HCT116 (cell line): Measurements from ENCODE around the gene NTHL1. TPM values are rescaled to one million over a fixed set of nuclear protein-coding genes. Genes with fewer than 3 reads are reported as not detected.
A peak's percentile ranks its signal among the peaks of the same experiment; 100 is the strongest.

Experiments
- ATAC-seq: fragments of 200-7000 bp; cut with Tn5 transposase; 2 replicates; pipeline ENCODE4 v1.9.1; 2020; ENCODE audit warnings: mild to moderate bottlenecking, moderate library complexity
- Bru-seq: library from RNA; stranded (reverse); fragments of 400-500 nt; gene quantifications from one replicate; lab custom pipeline; 2021; lab: Mats Ljungman, UMichigan
- BruChase-seq, 2 experiments: library from RNA; stranded (reverse); fragments of 400-500 nt; gene quantifications; one replicate each; lab custom pipeline; 2021; lab: Mats Ljungman, UMichigan
- BruUV-seq: library from RNA; stranded (reverse); fragments of 400-500 nt; replicated peaks from 2 replicates; lab custom pipeline; 2021; lab: Mats Ljungman, UMichigan
- CTCF ChIA-PET: fragments of 300-600 bp; sonication (Branson Sonifier 250); formaldehyde crosslinking; loops from one replicate; lab custom pipeline; 2021; ENCODE audit warnings: antibody characterized with exemption; lab: Charles Lee
- POLR2A ChIA-PET: fragments of 300-600, 350-600 bp; sonication (Branson Sonifier 250); formaldehyde crosslinking; loops from one replicate; lab custom pipeline; 2021; ENCODE audit warnings: antibody characterized with exemption; lab: Charles Lee
- RAD21 ChIA-PET, 2 experiments: fragments of 300-600 bp; sonication (Branson Sonifier 250); formaldehyde crosslinking; loops; one replicate each; lab custom pipeline; 2023; ENCODE audit warnings: low total read pairs in 2 of 2; ENCODE audit not compliant: uncharacterized antibody in 2 of 2, unreplicated experiment in 2 of 2, low non-redundant PET in 1 of 2; lab: Charles Lee
- DNase-seq: peaks from one replicate; pipeline ENCODE4 v3.0.0-alpha.2; 2010; ENCODE audit warnings: low read depth, low spot score
- H2AFZ ChIP-seq: fragments of 200-600 bp; shearing (Covaris generic), sonication (generic); 2 replicates; pipeline ENCODE4 v1.6.1; 2017; ENCODE audit warnings: low read depth, mixed run types, mixed read lengths, antibody characterized with exemption, low read length; ENCODE audit not compliant: poor library complexity, severe bottlenecking
- H3K27ac ChIP-seq: 2 replicates; pipeline ENCODE4 v1.5.1; 2012; ENCODE audit warnings: low read depth, low read length
- H3K27me3 ChIP-seq: fragments of 200-600 bp; sonication (generic); 2 replicates; pipeline ENCODE4 v1.6.1; 2016; ENCODE audit warnings: mixed run types, low read length, mixed read lengths; ENCODE audit not compliant: insufficient read depth
- H3K36me3 ChIP-seq, 2 experiments: fragments of 200-500 bp in 1 of 2; fragments of 200-600 bp in 1 of 2; sonication (Bioruptor generic) in 1 of 2; sonication (generic) in 1 of 2; 2 replicates each; pipeline versions ENCODE4 v1.5.1 to v1.6.1; 2014 to 2016; ENCODE audit warnings: low read length in 2 of 2, inconsistent platforms in 1 of 2, mixed read lengths in 1 of 2, mixed run types in 1 of 2; ENCODE audit not compliant: insufficient read depth in 2 of 2, control insufficient read depth in 1 of 2
- H3K4me1 ChIP-seq, 2 experiments: fragments of 200-600 bp in 1 of 2; sonication (generic) in 1 of 2; 2 replicates each; pipeline versions ENCODE4 v1.5.1 to v1.6.1; 2012 to 2017; ENCODE audit warnings: low read length in 2 of 2, inconsistent platforms in 1 of 2, mild to moderate bottlenecking in 1 of 2, mixed read lengths in 1 of 2, mixed run types in 1 of 2, moderate library complexity in 1 of 2; ENCODE audit not compliant: insufficient read depth in 2 of 2, control insufficient read depth in 1 of 2
- H3K4me2 ChIP-seq: fragments of 200-600 bp; sonication (generic); 2 replicates; pipeline ENCODE4 v1.6.1; 2017; ENCODE audit warnings: mixed run types, low read length, mixed read lengths
- H3K4me3 ChIP-seq, 2 experiments: fragments of 200-600 bp in 1 of 2; sonication (generic) in 1 of 2; replicated peaks in 1 of 2; 2 replicates each; pipeline ENCODE4 v1.5.1; 2011 to 2016; ENCODE audit warnings: low read length in 2 of 2, control low read depth in 1 of 2, low read depth in 1 of 2, mild to moderate bottlenecking in 1 of 2, mixed read lengths in 1 of 2, mixed run types in 1 of 2
- H3K79me2 ChIP-seq: fragments of 200-600 bp; sonication (generic); 2 replicates; pipeline ENCODE4 v1.6.1; 2017; ENCODE audit warnings: mild to moderate bottlenecking, mixed run types, low read length, moderate library complexity, mixed read lengths; ENCODE audit not compliant: insufficient read depth
- H3K9ac ChIP-seq: fragments of 200-600 bp; sonication (generic); 2 replicates; pipeline ENCODE4 v1.6.1; 2016; ENCODE audit warnings: low read length, mixed read lengths
- H3K9me2 ChIP-seq: fragments of 200-600 bp; sonication (generic), shearing (Covaris generic); 2 replicates; pipeline ENCODE4 v1.6.1; 2017; ENCODE audit warnings: mixed run types, mild to moderate bottlenecking, moderate library complexity; ENCODE audit not compliant: insufficient read depth
- H3K9me3 ChIP-seq, 2 experiments: fragments of 200-500 bp in 1 of 2; fragments of 200-600 bp in 1 of 2; sonication (Bioruptor generic) in 1 of 2; sonication (generic) in 1 of 2; 2 replicates each; pipeline ENCODE4 v1.6.1; 2014 to 2017; ENCODE audit warnings: low read length in 2 of 2, mixed read lengths in 2 of 2, inconsistent platforms in 1 of 2, low read depth in 1 of 2, mild to moderate bottlenecking in 1 of 2, mixed run types in 1 of 2, moderate library complexity in 1 of 2; ENCODE audit not compliant: control insufficient read depth in 1 of 2, insufficient read depth in 1 of 2
- H4K20me1 ChIP-seq: fragments of 200-600 bp; sonication (generic), shearing (Covaris generic); 2 replicates; pipeline ENCODE4 v1.6.1; 2017; ENCODE audit warnings: mixed run types, mild to moderate bottlenecking, moderate library complexity; ENCODE audit not compliant: insufficient read depth
- ATF3 ChIP-seq: IDR thresholded peaks from 2 replicates; pipeline ENCODE4 v1.6.1; 2012
- CEBPB ChIP-seq: IDR thresholded peaks from 2 replicates; pipeline ENCODE4 v1.6.1; 2012; ENCODE audit warnings: low read depth
- EGR1 ChIP-seq: IDR thresholded peaks from 2 replicates; pipeline ENCODE4 v1.6.1; 2012; ENCODE audit warnings: low read depth
- ELF1 ChIP-seq: IDR thresholded peaks from 2 replicates; pipeline ENCODE4 v1.6.1; 2012; ENCODE audit warnings: low read depth, borderline replicate concordance
- EZH2 ChIP-seq: fragments of 200-600 bp; sonication (generic); IDR thresholded peaks from 2 replicates; pipeline ENCODE4 v1.6.1; 2017; ENCODE audit warnings: antibody characterized with exemption, mixed run types
- EZH2phosphoT487 ChIP-seq: fragments of 200-600 bp; IDR thresholded peaks from 2 replicates; pipeline ENCODE4 v1.6.1; 2018; ENCODE audit warnings: antibody characterized with exemption, borderline replicate concordance
- FOSL1 ChIP-seq: IDR thresholded peaks from 2 replicates; pipeline ENCODE4 v1.6.1; 2012; ENCODE audit warnings: low read depth
- MAX ChIP-seq: IDR thresholded peaks from 2 replicates; pipeline ENCODE4 v1.6.1; 2012
- POLR2A ChIP-seq: IDR thresholded peaks from 2 replicates; pipeline ENCODE4 v1.7.0; 2011; ENCODE audit warnings: borderline replicate concordance; ENCODE audit not compliant: insufficient read depth, insufficient read length; ENCODE audit errors: extremely low read depth
- POLR2AphosphoS5 ChIP-seq: IDR thresholded peaks from 2 replicates; pipeline ENCODE4 v1.6.1; 2011; ENCODE audit warnings: mild to moderate bottlenecking, low read depth, low read length, moderate library complexity
- RAD21 ChIP-seq: IDR thresholded peaks from 2 replicates; pipeline ENCODE4 v1.6.1; 2012; ENCODE audit warnings: low read depth, mild to moderate bottlenecking
- REST ChIP-seq: IDR thresholded peaks from 2 replicates; pipeline ENCODE4 v1.6.1; 2012; ENCODE audit warnings: low read depth
- SP1 ChIP-seq: IDR thresholded peaks from 2 replicates; pipeline ENCODE4 v1.6.1; 2012; ENCODE audit warnings: low read depth
- SRF ChIP-seq: IDR thresholded peaks from 2 replicates; pipeline ENCODE4 v1.6.1; 2012; ENCODE audit warnings: low read depth
- TCF7L2 ChIP-seq: IDR thresholded peaks from 2 replicates; pipeline ENCODE4 v1.7.0; 2011; ENCODE audit warnings: borderline replicate concordance, inconsistent platforms; ENCODE audit not compliant: insufficient read depth, insufficient read length; ENCODE audit errors: extremely low read depth
- YY1 ChIP-seq: IDR thresholded peaks from 2 replicates; pipeline ENCODE4 v1.6.1; 2011; ENCODE audit warnings: low read length, low read depth, moderate library complexity, mild to moderate bottlenecking; ENCODE audit not compliant: insufficient replicate concordance; ENCODE audit errors: extremely low read depth
- ZBTB33 ChIP-seq: IDR thresholded peaks from 2 replicates; pipeline ENCODE4 v1.6.1; 2011; ENCODE audit warnings: mild to moderate bottlenecking, low read length, moderate library complexity; ENCODE audit not compliant: insufficient replicate concordance; ENCODE audit errors: extremely low read depth
- ZFX ChIP-seq: fragments of 450-650 bp; IDR thresholded peaks from 2 replicates; pipeline ENCODE4 v1.6.1; 2017
- intact Hi-C: fragments of 100-400 bp; cut with micrococcal nuclease; formaldehyde crosslinking; loops from 2 replicates; pipeline ENCODE4 v1.10.0; 2022
- long read RNA-seq: library from polyadenylated mRNA; unstranded; transcript quantifications from one replicate; pipeline ENCODE4 v2.0.0, GENCODE V29; 2021; ENCODE audit not compliant: unreplicated experiment
- polyA plus RNA-seq: library from polyadenylated mRNA; unstranded; fragments of >200 nt; gene quantifications from 2 replicates; pipeline ENCODE4 v1.2.1, GENCODE V29; 2012; ENCODE audit warnings: missing spikeins
- total RNA-seq: library from RNA; stranded (reverse); gene quantifications from one replicate; pipeline ENCODE4 v1.2.1, GENCODE V29; 2021; ENCODE audit not compliant: unreplicated experiment

Gene NTHL1
- total RNA-seq (40.1 TPM), Bru-seq, nascent RNA (percentile 36 among the genes with signal in this experiment), BruChase-seq, experiment 1, labeled RNA remaining after a 6-hour chase (percentile 42 among the genes with signal in this experiment), BruChase-seq, experiment 2, labeled RNA remaining after a 2-hour chase (percentile 43 among the genes with signal in this experiment)
- 27.3 and 28.3 TPM in 2 replicates for polyA plus RNA-seq
- long read RNA-seq, transcript NTHL1-201 (6 exons, 1,067 nt), result major isoform, 18 of 30 reads
- long read RNA-seq, partial matches to known transcripts, result 5 of 30 reads
- long read RNA-seq, other reads (novel, unspliced or antisense), result 6 of 30 reads

GRCh38 chr16:2047330-2048115, at the start of gene NTHL1, which contains the start of gene TSC2:
Gene NTHL1 (minus strand): TSS chr16:2047834. CDS start chr16:2047823, 11 bp downstream.
Gene TSC2 (plus strand): TSS chr16:2047985. CDS start chr16:2048616, 631 bp downstream.
- Histone ChIP-seq H3K79me2 (peaks cover 11% of the 10 kb centered on the region; the same call in 1 of the 2 replicates), H3K27ac (peak within 1 kb of the TSS; percentile 71), H2AFZ (no peak within 1 kb of the TSS), H3K9ac (peak within 1 kb of the TSS; percentile 77), H3K27me3 (no peaks in the 10 kb centered on the region), H4K20me1 (no peaks in the 10 kb centered on the region), H3K9me3 (no peaks in the 10 kb centered on the region), H3K36me3 (peaks cover 0 to 3% of the 10 kb centered on the region in 2 experiments; a peak in 1 of 4 replicates), H3K4me1 (peaks cover 6 to 34% of the 10 kb centered on the region in 2 experiments; a peak in 3 of 4 replicates), H3K9me2 (no peaks in the 10 kb centered on the region), H3K4me2 (peak within 1 kb of the TSS; percentile 82), H3K4me3 (peak within 1 kb of the TSS; percentile 64 to 88)
- intact Hi-C loops, result loop anchor here (5.0 kb wide), 1 partner anchor 95 kb away; no protein-coding TSS in a partner anchor
- CTCF ChIA-PET, result interaction anchor here (0.8 to 1.8 kb wide), 5 partner anchors 8 to 93 kb away, joined by 3 to 12 read pairs (median 4); no protein-coding TSS in a partner anchor
- DNase-seq (peak; percentile 91), ATAC-seq (peak; percentile 96)
- RAD21 ChIA-PET, result no interaction called here
- BruUV-seq, result no TSS peak
- POLR2A ChIA-PET, result interaction anchor here (1.0 to 1.7 kb wide), 3 partner anchors 104 to 204 kb away, joined by 4 to 6 read pairs (median 4); partner anchors contain the start of genes ECI1 and TRAF7
- TF ChIP-seq POLR2A, result peak; percentile 67
- no peak; the same call in 1 of the 2 replicates for TF ChIP-seq SP1
- TF ChIP-seq POLR2AphosphoS5, result peak; percentile 73
- TF ChIP-seq ZBTB33, result no peak
- peak; percentile 91 for TF ChIP-seq YY1
- no peak for TF ChIP-seq REST
- TF ChIP-seq ELF1, result no peak; the same call in 1 of the 2 replicates
- peak; percentile 95 for TF ChIP-seq EGR1
- no peak for TF ChIP-seq SRF
- TF ChIP-seq FOSL1, result no peak
- no peak for TF ChIP-seq RAD21
- no peak for TF ChIP-seq EZH2
- TF ChIP-seq MAX, result peak; percentile 87
- TF ChIP-seq ZFX, result peak; percentile 74; the same call in 1 of the 2 replicates
- TF ChIP-seq TCF7L2, result peak; percentile 52
- TF ChIP-seq EZH2phosphoT487, result no peak
- TF ChIP-seq ATF3, result no peak
- TF ChIP-seq CEBPB, result no peak
